Adipocyte (in vitro differentiated cells): Measurements from ENCODE around the gene BEST4.
"Not testable (repeated sequence)": the region's sequence is repeated elsewhere in the genome, so short reads cannot be mapped to it uniquely, and the experiment has no call there.

Experiments
- DNase-seq: peaks from one replicate; pipeline ENCODE4 v3.0.0-alpha.2; 2015; ENCODE audit warnings: low read depth
- H3K27me3 ChIP-seq: replicated peaks from 2 replicates; pipeline ENCODE4 v1.7.0; 2013; ENCODE audit warnings: mild to moderate bottlenecking, low read length, moderate library complexity; ENCODE audit not compliant: control insufficient read depth, insufficient read depth
- H3K36me3 ChIP-seq: 2 replicates; pipeline ENCODE4 v1.7.0; 2013; ENCODE audit warnings: low read length, mild to moderate bottlenecking, moderate library complexity; ENCODE audit not compliant: control insufficient read depth, insufficient read depth, severe bottlenecking
- H3K4me1 ChIP-seq: 2 replicates; pipeline ENCODE4 v1.7.0; 2013; ENCODE audit warnings: mild to moderate bottlenecking, low read length, moderate library complexity; ENCODE audit not compliant: control insufficient read depth, insufficient read depth
- H3K4me3 ChIP-seq: 2 replicates; pipeline ENCODE4 v1.7.0; 2013; ENCODE audit warnings: mild to moderate bottlenecking, low read length, moderate library complexity
- H3K9ac ChIP-seq: 2 replicates; pipeline ENCODE4 v1.7.0; 2013; ENCODE audit warnings: mild to moderate bottlenecking, low read length, moderate library complexity
- H3K9me3 ChIP-seq: 2 replicates; pipeline ENCODE4 v1.7.0; 2013; ENCODE audit warnings: mild to moderate bottlenecking, low read length, moderate library complexity; ENCODE audit not compliant: control insufficient read depth

BEST4 gene

DNA sequence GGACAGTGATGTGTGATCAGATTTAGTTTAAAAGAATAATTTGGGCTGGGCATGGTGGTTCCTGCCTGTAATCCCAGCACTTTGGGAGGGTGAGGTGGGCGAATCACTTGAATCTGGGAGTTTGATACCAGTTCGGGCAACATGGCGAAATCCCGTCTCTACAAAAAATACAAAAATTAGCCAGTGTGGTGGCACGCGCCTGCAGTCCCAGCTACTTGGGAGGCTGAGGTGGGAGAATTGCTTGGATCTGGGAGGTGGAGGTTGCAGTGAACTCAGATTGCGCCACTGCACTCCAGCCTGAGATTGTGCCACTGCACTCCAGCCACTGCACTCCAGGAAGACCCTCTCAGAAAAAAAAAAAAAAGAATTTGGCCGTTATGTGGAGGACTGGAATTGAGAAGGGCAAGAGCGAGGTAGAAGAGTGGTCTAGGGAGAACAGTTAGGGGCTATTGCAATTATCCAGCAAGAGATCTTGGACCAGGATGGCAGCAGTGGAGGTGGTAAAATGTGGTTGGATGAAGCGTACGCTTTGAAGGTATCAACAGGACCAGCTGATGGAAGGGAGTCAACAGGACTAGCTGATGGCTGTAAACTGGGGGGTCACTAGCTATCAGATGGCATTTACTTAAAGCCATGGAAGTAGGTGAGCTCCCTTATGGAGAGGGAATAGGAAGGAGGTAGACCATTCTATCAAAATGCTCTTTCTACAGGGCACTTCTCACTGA is 30.0 kb upstream of the BEST4 start:
- no peak overlapping the region for H3K9ac ChIP-seq
- peaks cover 26% of the 10 kb centered on the region for H3K4me1 ChIP-seq
- H3K36me3 ChIP-seq = no peaks in the 10 kb centered on the region

DNA sequence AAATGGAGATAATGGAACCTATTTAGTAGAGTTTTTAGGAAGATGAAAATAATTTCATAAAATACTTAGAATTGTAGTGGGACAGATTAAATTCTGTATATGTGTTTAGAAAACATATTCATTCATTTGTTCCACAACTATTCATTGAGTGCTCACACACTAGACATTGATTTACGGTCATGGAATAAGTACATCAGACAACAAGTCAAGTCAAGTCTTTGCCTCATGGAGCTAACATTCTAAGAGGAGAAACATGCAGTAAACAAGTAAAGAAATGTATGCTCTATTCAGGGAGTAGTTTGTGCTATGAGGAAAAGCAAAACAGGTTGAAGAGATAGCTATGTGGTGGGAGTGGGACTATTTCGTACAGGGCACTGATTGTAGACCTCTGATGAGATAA is 29.3 kb upstream of the BEST4 start:
- Histone ChIP-seq H3K4me3 (no peak overlapping the region), H3K9ac (no peak overlapping the region), H3K27me3 (no peaks in the 10 kb centered on the region), H3K4me1 (peaks cover 26% of the 10 kb centered on the region), H3K9me3 (no peaks in the 10 kb centered on the region), H3K36me3 (no peaks in the 10 kb centered on the region)
- no peak for DNase-seq

More for the DNA sequence above, 30.0 kb upstream of the BEST4 start:
- H3K9me3 ChIP-seq = no peaks in the 10 kb centered on the region
- no peak for DNase-seq
- no peak overlapping the region for H3K4me3 ChIP-seq
- H3K27me3 ChIP-seq = no peaks in the 10 kb centered on the region

DNA sequence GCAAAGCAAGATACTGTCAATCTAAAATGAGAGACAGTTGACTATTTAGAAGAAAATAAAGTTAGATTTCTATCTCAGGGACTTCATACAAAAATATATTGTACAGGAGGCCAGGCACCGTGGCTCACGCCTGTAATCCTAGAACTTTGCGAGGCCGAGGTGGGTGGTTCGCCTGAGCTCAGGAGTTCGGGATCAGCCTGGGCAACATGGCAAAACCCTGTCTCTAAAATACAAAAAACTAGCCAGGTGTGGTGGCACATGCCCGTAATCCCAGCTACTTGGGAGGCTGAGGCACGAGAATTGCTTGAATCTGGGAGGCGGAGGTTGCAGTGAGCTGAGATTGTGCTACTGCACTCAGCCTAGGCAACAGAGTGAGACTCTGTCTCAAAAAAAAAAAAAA is 28.0 kb upstream of the BEST4 start:
- not testable (repeated sequence) for H3K27me3 ChIP-seq, DNase-seq, H3K9me3 ChIP-seq, H3K36me3 ChIP-seq, H3K4me3 ChIP-seq
- Histone ChIP-seq H3K9ac (peak overlapping the region; percentile 53), H3K4me1 (peaks cover 38% of the 10 kb centered on the region)

DNA sequence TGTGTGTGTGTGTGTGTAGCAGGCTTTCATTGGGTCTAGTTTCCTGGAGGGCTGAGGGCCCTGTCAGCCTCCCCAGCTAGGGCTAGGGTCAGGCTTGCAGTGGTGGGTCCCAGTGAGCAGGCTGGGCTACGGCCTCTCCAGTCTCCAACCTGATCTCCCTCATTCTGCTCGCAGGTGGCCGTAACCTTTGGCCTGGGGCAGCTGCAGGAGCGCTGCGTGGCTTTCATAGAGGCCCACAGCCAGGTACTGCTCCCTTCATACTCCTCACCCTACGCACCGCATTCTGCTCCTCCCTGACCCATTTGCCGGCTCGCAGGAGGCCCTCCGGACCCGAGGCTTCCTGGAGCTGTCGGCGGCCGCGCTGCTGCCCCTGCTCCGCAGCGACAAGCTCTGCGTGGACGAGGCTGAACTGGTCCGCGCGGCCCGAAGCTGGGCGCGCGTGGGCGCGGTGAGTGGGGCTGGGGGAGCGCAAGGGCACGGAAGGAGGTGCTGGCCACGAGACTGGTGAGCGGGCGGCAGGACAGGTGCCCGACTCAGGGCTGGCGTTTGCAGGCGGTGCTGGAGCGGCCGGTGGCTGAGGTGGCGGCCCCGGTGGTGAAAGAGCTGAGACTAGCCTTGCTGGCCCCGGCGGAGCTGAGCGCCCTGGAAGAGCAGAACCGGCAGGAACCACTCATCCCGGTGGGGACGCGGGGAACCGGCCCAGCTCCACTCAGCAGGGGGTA is 25.0 kb upstream of the BEST4 start:
- H3K36me3 ChIP-seq = no peaks in the 10 kb centered on the region
- no peak for DNase-seq
- H3K9ac ChIP-seq = peak overlapping the region; percentile 85
- H3K27me3 ChIP-seq = no peaks in the 10 kb centered on the region
- H3K4me3 ChIP-seq = no peak overlapping the region
- H3K4me1 ChIP-seq = peaks cover 52% of the 10 kb centered on the region
- no peaks in the 10 kb centered on the region for H3K9me3 ChIP-seq

DNA sequence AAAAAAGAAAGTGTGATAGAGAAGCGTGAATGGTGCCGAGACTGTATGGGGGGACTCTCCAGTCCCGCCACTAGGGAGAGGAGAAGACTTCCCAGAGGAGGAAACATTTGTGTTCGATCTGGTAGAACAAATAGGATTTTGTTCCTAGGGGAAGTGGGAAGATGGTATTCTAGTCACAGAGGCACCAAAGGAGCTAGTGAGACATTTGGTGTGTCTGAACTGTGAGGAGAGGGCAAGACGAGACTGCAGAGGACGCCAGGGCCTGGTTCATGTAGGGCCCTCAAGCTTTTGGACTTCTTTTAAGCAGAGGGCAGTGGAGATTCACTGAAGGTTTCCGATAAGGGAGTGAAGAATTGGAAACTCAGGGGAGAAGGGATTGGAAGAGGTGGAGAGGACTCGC is 23.3 kb upstream of the BEST4 start:
- Histone ChIP-seq H3K4me1 (peaks cover 70% of the 10 kb centered on the region), H3K4me3 (peak overlapping the region; percentile 2), H3K9me3 (no peaks in the 10 kb centered on the region), H3K36me3 (no peaks in the 10 kb centered on the region), H3K27me3 (no peaks in the 10 kb centered on the region), H3K9ac (peak overlapping the region; percentile 44)
- DNase-seq = no peak

DNA sequence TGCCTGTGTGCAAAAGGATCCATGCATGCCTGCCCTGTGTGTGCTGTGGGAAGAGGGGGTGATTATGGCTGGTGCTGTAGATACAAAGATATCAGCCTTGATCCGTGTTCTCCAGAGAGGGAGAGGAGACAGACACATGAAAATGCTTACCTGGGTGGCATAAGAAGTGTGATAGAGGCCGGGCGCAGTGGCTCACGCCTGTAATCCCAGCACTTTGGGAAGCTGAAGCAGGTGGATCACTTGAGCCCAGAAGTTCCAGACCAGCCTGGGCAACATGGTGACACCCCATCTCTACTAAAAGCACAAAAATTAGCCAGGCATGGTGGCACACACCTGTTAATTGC is 22.8 kb upstream of the BEST4 start:
- DNase-seq, H3K36me3 ChIP-seq, H3K9me3 ChIP-seq, H3K27me3 ChIP-seq: not testable (repeated sequence)
- peak overlapping the region; percentile 80 for H3K4me3 ChIP-seq
- peaks cover 73% of the 10 kb centered on the region for H3K4me1 ChIP-seq
- H3K9ac ChIP-seq = peak overlapping the region; percentile 93

DNA sequence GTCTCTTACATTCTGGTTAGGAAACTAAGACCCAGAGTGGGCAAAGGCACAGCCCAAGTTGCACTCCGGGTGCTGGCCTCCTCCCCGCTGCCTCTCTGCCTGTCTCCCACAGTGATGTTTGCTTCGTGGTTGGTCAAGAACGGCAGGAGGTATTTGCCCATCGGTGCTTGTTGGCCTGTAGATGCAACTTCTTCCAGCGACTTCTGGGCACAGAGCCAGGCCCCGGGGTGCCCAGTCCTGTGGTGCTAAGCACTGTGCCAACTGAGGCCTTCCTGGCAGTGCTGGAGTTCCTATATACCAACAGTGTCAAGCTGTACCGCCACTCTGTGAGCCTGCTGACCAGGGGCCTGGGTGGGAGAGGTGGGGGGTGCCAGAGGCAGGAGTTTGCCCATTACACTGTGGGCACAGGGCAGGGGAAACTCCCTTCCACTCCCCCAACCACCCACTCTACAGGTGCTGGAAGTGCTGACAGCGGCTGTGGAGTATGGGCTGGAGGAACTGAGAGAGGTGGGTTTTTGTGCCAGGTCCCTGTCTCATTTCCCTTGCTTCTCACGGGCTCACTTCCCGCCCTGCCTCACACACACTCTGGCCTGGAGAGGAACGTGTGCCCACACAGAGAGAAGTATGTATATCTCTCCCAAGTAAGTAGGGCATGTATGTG is 22.3 kb upstream of the BEST4 start:
- no peaks in the 10 kb centered on the region for H3K9me3 ChIP-seq
- peaks cover 8% of the 10 kb centered on the region for H3K36me3 ChIP-seq
- peaks cover 68% of the 10 kb centered on the region for H3K4me1 ChIP-seq
- H3K27me3 ChIP-seq = no peaks in the 10 kb centered on the region
- peak; percentile 59 for DNase-seq
- H3K4me3 ChIP-seq = peak overlapping the region; percentile 80
- H3K9ac ChIP-seq = peak overlapping the region; percentile 93

DNA sequence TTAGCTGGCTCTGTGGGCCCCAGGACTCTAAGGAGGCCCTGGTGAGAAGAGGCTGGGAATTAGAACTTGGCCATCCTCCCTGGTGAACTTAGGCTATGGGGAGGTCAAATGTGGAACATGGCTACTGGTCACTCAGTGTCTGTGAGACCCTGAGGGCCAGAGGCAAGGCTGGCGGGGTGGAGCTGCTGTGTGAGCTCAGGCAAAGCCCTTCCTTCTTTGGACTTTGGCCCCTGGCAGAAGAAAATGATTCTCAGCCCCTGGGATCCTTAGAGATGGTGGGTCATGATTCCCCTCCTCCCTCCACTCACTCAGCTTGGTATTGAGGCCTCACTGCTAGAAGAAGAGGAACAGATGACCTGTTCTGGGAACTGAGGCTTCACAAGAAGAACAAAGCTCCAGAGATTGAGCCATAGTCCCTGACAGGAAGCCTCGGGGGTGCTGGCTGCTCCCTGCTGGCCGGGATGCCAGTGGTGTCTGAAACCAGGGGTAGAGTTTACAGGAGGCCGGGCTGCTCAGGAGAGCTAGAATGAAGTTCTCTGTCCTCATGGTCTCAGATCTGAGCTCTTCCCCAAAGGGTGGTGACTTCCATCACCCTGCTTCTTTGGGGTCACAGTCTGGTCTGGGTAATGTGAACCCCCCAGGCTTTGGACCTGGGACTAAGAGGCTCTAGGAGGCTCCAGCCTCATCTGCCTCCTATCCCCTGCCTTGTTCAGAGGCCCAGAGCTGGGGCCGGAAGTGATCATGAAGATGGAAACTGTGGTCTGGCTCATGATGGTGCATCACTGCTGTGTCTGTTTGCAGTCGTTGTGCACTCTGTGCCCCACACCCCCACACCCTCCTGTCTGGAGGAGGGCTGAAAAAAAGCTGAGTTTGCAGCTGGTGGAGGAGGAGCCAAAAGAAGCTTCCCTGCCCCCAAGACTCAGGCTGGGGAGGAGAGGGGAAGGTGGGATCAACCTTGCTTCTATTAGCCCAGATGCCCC is 21.3 kb upstream of the BEST4 start:
- Histone ChIP-seq H3K27me3 (no peaks in the 10 kb centered on the region), H3K36me3 (peaks cover 15% of the 10 kb centered on the region), H3K9me3 (no peaks in the 10 kb centered on the region), H3K4me1 (peaks cover 62% of the 10 kb centered on the region), H3K4me3 (peak overlapping the region; percentile 80), H3K9ac (peak overlapping the region; percentile 93)
- DNase-seq = peak; percentile 77

DNA sequence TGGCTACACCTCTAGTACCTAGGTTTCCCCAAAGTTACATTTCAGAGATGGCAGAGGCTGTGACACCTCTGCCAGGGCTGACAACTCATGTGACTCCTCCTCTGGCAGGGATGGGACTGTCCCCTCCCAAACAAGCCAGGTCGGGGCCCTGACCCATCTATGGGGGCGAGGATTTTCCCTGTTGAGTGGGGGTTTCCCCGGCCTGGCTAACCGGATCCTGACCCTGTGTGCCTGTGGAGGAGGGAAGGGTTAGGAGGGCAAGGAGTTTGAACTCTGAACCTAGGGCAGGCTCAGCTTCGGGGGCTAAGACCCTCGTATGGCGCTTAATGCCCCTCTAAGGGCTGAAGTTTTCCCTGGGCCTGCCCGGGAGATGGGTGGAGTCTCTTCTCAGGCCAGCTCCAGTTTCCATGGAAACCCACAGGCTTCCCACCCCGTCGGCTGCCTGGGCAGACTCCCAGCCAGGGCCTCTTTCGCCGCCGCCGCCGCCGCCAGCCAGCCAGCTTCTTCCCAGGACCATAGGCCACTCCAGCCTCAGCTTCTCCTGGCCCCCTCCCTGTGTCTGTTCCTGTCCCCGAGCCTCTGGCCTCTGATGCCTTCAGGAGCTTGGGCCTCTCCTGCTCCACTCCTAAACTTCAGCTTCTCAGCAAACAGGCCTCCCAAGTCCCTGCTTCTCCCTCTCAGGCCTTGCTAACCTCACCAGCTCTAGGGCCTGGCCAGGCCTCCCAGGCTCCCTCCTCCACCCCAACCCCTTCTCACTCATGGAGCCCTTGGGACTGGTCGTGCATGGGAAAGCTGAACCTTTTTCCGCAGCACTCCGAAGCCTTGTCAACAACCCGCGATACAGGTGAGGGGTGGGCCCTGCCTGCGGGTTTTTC is 20.3 kb upstream of the BEST4 start, which contains the start of gene BTBD19:
Gene BTBD19, plus strand, starts transcription at position 461 of the 875 bp plus-strand sequence. Its CDS starts 298 bp downstream, at position 759.
- Histone ChIP-seq H3K36me3 (peaks cover 24% of the 10 kb centered on the region), H3K9ac (peak within 1 kb of the TSS; percentile 93), H3K9me3 (no peaks in the 10 kb centered on the region), H3K27me3 (no peaks in the 10 kb centered on the region), H3K4me1 (peaks cover 62% of the 10 kb centered on the region), H3K4me3 (peak within 1 kb of the TSS; percentile 80)
- DNase-seq = peak; percentile 98
